ENCODE data around the gene PPP1R16B.

The PPP1R16B gene

DNA sequence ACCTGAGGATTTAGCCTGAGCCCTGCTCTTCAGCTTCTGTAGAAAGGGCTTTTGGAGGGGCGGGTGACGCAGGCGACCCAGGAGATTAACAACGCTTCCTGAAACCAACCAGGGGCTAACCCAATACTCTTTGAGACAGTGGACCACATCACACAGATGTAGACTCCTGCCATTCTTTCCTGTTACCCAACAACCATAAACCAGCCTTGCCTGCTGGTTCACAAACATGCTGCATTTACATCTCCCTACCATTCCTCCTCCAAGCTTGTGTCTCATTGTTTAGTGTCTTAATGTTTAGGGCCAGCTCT, 28.3 kb downstream of the PPP1R16B start:
- Mint-ChIP-seq H3K36me3 (ENCODE audit: insufficient read depth) (peaks cover 50% of the 10 kb centered on the region), H3K4me1 (peaks cover 57% of the 10 kb centered on the region), H3K27ac (ENCODE audit: low read depth) (peak overlapping the region; percentile 80), H3K4me3 (peak overlapping the region; percentile 39), H3K9me3 (no peaks in the 10 kb centered on the region), H3K27me3 (no peaks in the 10 kb centered on the region)
- ATAC-seq (replicated peaks; ENCODE audit: extremely low read depth, poor library complexity, severe bottlenecking) (peak; percentile 78), DNase-seq (ENCODE audit: low spot score in 2 of 2) (peak in 1 of 2 donors; percentile 57)

DNA sequence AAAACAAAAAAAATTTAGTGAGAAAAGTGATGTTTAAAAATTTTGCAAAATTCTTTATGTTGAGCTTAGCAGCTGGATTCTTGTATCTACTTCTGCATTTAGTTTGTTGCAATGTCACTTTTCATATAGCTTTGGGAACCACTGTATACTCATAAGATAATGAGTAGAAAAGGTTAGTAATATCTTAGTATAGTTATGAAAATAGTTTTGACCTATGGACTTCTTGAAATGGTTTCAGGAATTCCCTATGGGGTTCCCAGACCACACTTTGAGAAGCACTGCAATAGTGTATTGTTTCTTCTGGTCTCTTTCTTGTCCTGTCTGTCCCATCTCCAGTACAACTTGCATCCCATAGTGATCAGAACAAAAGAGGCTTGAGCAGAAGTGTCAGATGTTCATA, 29.4 kb downstream of the PPP1R16B start:
- ATAC-seq (replicated peaks; ENCODE audit: extremely low read depth, poor library complexity, severe bottlenecking) (no peak), DNase-seq (ENCODE audit: low spot score in 2 of 2) (no peak)
- H3K4me1 Mint-ChIP-seq = peaks cover 55% of the 10 kb centered on the region
- peaks cover 47% of the 10 kb centered on the region for H3K36me3 Mint-ChIP-seq (ENCODE audit: insufficient read depth)
- H3K4me3 Mint-ChIP-seq = no peak overlapping the region
- H3K27me3 Mint-ChIP-seq = no peaks in the 10 kb centered on the region
- peak overlapping the region; percentile 60 for H3K27ac Mint-ChIP-seq (ENCODE audit: low read depth)
- no peaks in the 10 kb centered on the region for H3K9me3 Mint-ChIP-seq

DNA sequence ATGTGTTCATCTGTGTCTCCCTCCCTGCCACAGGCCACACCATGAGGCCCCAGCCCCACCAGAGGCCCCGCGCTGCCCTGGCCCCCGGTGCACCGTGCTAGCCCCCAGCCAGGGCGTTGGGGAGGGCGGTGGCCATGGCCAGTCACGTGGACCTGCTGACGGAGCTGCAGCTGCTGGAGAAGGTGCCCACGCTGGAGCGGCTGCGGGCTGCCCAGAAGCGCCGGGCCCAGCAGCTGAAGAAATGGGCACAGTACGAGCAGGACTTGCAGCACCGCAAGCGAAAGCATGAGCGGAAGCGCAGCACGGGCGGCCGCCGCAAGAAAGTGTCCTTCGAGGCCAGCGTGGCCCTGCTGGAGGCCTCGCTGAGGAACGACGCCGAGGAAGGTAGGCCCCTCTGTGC, 30.3 kb downstream of the PPP1R16B start:
- H3K36me3 Mint-ChIP-seq (ENCODE audit: insufficient read depth) = peaks cover 51% of the 10 kb centered on the region
- no peak overlapping the region for H3K4me3 Mint-ChIP-seq
- no peaks in the 10 kb centered on the region for H3K27me3 Mint-ChIP-seq
- DNase-seq (ENCODE audit: low spot score in 2 of 2) (no peak), ATAC-seq (replicated peaks; ENCODE audit: extremely low read depth, poor library complexity, severe bottlenecking) (no peak)
- H3K4me1 Mint-ChIP-seq = peaks cover 55% of the 10 kb centered on the region
- H3K27ac Mint-ChIP-seq (ENCODE audit: low read depth) = peak overlapping the region; percentile 57
- no peaks in the 10 kb centered on the region for H3K9me3 Mint-ChIP-seq

DNA sequence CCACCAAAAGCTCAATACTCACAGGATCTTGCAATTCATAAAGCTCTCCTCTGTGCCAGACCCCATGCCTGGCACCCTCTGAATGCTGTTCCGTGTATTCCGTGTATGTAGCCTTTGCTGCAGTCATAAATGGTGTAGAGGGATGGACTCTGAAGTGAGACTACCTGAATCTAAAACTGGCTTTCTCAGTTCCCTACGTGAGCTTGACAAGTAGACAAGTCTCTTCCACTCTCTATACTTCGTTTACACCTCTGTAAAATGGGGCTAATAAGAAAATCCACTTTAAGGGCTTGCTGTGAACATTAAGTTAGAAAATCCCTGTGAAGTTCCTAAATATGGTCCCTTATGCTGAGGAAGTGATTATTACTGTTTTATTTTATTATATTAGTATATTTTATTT, 31.5 kb downstream of the PPP1R16B start:
- Mint-ChIP-seq H3K27me3 (no peaks in the 10 kb centered on the region), H3K4me1 (peaks cover 50% of the 10 kb centered on the region), H3K9me3 (no peaks in the 10 kb centered on the region), H3K36me3 (ENCODE audit: insufficient read depth) (peaks cover 58% of the 10 kb centered on the region), H3K27ac (ENCODE audit: low read depth) (no peak overlapping the region), H3K4me3 (no peak overlapping the region)
- ATAC-seq (replicated peaks; ENCODE audit: extremely low read depth, poor library complexity, severe bottlenecking) = no peak
- no peak for DNase-seq (ENCODE audit: low spot score in 2 of 2)

DNA sequence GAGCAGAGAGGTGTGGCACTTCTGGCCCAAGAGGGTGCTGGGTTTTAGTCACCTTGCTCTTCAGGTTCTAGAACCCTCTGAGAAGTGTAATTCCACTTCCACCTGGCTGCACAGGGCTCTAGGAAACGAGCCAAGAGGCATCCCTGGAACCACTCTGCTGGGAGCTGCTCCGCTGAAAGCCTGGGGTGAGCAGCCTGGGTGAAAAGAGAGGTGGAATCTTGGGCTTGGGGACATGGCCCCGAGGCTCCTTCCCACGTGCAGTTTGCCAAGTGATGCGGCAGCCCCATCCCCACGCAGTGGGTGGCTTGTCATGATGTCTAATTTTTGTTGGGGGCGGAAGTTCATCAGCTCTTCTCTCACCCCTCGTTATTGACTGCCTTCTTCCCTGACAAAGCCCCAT, 32.8 kb downstream of the PPP1R16B start:
- no peaks in the 10 kb centered on the region for H3K9me3 Mint-ChIP-seq
- DNase-seq (ENCODE audit: low spot score in 2 of 2) = no peak
- ATAC-seq (replicated peaks; ENCODE audit: extremely low read depth, poor library complexity, severe bottlenecking) = no peak
- H3K36me3 Mint-ChIP-seq (ENCODE audit: insufficient read depth) = peaks cover 49% of the 10 kb centered on the region
- H3K27ac Mint-ChIP-seq (ENCODE audit: low read depth) = peak overlapping the region; percentile 99
- no peaks in the 10 kb centered on the region for H3K27me3 Mint-ChIP-seq
- no peak overlapping the region for H3K4me3 Mint-ChIP-seq
- peaks cover 48% of the 10 kb centered on the region for H3K4me1 Mint-ChIP-seq

DNA sequence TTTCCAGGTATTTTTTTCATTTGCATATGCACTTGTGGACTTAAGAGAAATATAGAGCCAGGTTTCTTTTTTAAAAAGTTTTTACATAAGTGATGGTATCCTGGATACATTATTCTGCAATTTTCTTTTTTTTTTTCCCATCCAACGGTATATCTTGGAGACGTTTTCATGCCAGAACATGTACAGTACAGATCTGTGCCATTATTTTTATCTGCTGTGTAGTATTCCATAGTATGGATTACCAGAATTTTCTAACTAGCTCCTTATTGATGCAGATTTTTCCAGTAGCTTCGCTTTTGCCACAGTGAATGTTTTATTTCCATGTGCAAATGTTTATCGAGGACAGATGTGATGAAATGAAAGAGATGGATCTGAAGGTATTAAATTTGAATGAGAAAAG, 34.1 kb downstream of the PPP1R16B start:
- DNase-seq (ENCODE audit: low spot score in 2 of 2) (no peak), ATAC-seq (replicated peaks; ENCODE audit: extremely low read depth, poor library complexity, severe bottlenecking) (no peak)
- H3K4me1 Mint-ChIP-seq = peaks cover 43% of the 10 kb centered on the region
- H3K36me3 Mint-ChIP-seq (ENCODE audit: insufficient read depth) = peaks cover 47% of the 10 kb centered on the region
- no peaks in the 10 kb centered on the region for H3K9me3 Mint-ChIP-seq
- peak overlapping the region; percentile 99 for H3K27ac Mint-ChIP-seq (ENCODE audit: low read depth)
- peak overlapping the region; percentile 78 for H3K4me3 Mint-ChIP-seq
- no peaks in the 10 kb centered on the region for H3K27me3 Mint-ChIP-seq

DNA sequence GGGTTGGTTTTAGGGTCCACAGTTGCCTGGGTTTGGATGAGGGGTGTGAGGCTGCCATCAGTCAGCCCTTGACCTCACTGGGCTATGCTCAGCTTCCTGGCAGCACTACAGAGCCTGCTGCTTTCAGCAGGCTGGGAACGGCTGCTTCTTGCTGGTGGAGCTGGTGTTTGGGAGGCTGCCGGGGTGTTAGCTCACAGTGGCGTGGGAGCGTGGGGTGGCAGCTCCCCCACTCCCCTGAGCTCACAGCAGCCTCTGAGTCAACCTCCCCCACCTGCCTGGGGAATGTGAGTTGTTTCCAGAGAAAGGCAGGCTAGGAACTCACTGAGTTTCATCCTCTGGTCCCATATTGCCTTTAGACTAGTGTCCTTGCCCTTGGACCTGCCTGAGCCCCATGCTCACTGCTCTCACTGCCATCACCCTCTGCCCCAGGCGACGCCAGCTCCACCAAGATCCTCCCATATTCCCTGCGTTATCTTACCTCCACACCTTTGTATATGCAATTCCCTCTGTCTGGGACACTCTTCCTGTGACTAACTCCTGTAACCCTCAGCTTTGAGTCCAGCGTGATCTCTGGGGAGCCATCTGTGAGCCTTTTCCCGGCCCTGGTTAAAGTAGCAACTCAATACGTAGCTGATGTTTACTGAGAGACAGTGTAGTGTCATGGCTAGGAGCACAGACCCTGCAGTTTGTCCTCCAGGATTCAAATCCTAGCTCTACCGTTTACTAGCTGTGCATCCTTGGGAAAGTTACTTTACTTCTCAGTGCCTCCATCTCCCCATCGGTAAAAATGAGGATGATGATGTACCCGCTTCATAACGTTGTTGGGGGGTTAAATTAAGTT, 34.8 kb downstream of the PPP1R16B start:
- Mint-ChIP-seq H3K27ac (ENCODE audit: low read depth) (peak overlapping the region; percentile 99), H3K4me3 (peak overlapping the region; percentile 78), H3K4me1 (peaks cover 50% of the 10 kb centered on the region), H3K9me3 (no peaks in the 10 kb centered on the region), H3K36me3 (ENCODE audit: insufficient read depth) (peaks cover 49% of the 10 kb centered on the region), H3K27me3 (no peaks in the 10 kb centered on the region)
- peak; percentile 50 for ATAC-seq (replicated peaks; ENCODE audit: extremely low read depth, poor library complexity, severe bottlenecking)
- DNase-seq (ENCODE audit: low spot score in 2 of 2) = peak; percentile 30 to 54

DNA sequence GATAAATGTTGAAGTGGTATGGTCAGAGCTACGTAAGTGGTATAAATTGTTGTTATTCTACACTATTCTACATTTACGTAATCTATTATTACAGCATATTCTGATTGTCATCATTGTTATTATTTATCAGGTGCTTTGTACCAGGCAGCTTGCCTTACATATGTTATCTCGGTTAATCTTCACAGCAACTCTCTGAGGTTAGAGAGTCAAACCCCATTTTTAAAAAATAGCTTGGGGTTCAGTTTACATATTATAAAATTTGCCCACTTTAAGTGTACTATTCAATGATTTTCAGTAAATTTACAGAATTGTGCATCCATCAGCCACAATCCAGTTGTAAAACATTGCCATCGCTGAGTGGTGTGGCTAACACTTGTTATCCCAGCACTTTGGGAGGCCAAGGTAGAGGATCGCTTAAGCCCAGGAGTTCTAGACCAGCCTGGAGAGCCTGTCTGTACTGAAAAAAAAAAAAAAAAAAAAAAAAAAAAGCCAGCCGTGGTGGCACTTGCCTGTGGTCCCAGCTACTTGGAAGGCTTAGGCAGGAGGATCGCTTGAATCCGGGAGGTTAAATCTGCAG, 35.5 kb downstream of the PPP1R16B start:
- ATAC-seq (replicated peaks; ENCODE audit: extremely low read depth, poor library complexity, severe bottlenecking) = peak; percentile 89
- H3K27me3 Mint-ChIP-seq = no peaks in the 10 kb centered on the region
- H3K36me3 Mint-ChIP-seq (ENCODE audit: insufficient read depth) = peaks cover 50% of the 10 kb centered on the region
- H3K9me3 Mint-ChIP-seq = no peaks in the 10 kb centered on the region
- peak; percentile 26 to 64 for DNase-seq (ENCODE audit: low spot score in 2 of 2)
- H3K4me1 Mint-ChIP-seq = peaks cover 57% of the 10 kb centered on the region
- H3K27ac Mint-ChIP-seq (ENCODE audit: low read depth) = peak overlapping the region; percentile 99
- peak overlapping the region; percentile 78 for H3K4me3 Mint-ChIP-seq

DNA sequence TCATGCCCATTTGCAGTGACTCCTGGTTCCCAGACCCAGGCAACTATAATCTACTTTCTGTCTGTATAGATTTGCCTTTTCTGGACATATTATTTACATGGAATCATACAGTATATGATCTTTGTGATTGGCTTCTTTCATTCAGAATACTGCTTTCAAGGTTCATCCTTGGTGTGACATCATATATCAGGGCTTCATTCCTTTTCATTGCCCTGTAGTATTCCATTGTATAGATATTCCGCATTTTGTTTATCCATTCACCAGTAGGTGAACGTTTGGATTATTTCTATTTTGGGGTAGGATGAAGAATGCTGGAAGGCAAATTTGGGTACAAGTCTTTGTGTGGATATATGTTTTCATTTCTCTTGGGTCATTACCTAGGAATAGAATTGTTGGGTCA, 36.1 kb downstream of the PPP1R16B start:
- no peak for DNase-seq (ENCODE audit: low spot score in 2 of 2)
- no peak for ATAC-seq (replicated peaks; ENCODE audit: extremely low read depth, poor library complexity, severe bottlenecking)
- H3K27me3 Mint-ChIP-seq = no peaks in the 10 kb centered on the region
- peaks cover 60% of the 10 kb centered on the region for H3K4me1 Mint-ChIP-seq
- peaks cover 46% of the 10 kb centered on the region for H3K36me3 Mint-ChIP-seq (ENCODE audit: insufficient read depth)
- no peaks in the 10 kb centered on the region for H3K9me3 Mint-ChIP-seq
- H3K4me3 Mint-ChIP-seq = peak overlapping the region; percentile 78
- H3K27ac Mint-ChIP-seq (ENCODE audit: low read depth) = peak overlapping the region; percentile 99

DNA sequence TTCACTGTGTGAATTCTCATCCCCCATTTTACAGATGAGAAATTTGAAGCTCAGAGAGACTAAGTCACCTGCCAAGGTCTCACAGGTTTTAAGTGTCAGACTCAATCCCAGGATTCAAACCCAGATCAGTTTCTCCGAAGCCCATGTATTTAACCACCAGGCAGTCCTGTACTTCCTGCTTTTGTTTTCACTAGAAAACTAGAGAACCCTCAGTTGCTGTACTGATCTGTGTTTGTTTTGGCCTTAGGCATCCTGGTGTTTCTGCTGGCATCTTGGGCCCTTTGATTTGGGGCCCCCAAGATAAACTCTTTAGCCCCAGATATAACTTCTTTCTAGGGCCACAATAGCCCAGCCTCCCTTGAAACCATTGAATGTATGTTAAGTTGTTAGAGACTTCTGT, 36.5 kb downstream of the PPP1R16B start:
- ATAC-seq (replicated peaks; ENCODE audit: extremely low read depth, poor library complexity, severe bottlenecking) (no peak), DNase-seq (ENCODE audit: low spot score in 2 of 2) (no peak)
- Mint-ChIP-seq H3K9me3 (no peaks in the 10 kb centered on the region), H3K4me3 (peak overlapping the region; percentile 78), H3K4me1 (peaks cover 58% of the 10 kb centered on the region), H3K27me3 (no peaks in the 10 kb centered on the region), H3K27ac (ENCODE audit: low read depth) (peak overlapping the region; percentile 99), H3K36me3 (ENCODE audit: insufficient read depth) (peaks cover 41% of the 10 kb centered on the region)

DNA sequence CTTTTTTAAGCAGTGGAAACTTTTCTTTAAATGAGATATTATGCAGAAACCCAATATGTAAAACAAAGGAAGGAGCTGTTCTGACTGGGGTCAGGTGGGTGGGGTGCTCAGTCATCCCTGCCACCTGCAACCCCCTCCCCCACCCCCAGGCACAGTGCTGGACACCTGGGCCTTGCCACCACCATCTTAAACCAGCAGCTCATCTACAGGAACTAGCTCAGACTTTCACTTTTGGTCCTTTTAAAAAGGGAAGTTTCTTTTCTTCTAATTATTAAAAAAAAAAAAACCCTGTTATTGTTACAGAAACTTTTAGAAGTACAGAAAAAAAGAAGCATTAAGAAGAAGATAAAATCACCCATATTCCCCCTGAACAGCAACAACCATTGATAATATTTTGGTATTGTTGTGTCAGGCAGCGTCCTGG, 37.1 kb downstream of the PPP1R16B start:
- Mint-ChIP-seq H3K27ac (ENCODE audit: low read depth) (peak overlapping the region; percentile 99), H3K4me1 (peaks cover 63% of the 10 kb centered on the region), H3K27me3 (no peaks in the 10 kb centered on the region), H3K4me3 (peak overlapping the region; percentile 78), H3K36me3 (ENCODE audit: insufficient read depth) (peaks cover 41% of the 10 kb centered on the region), H3K9me3 (no peaks in the 10 kb centered on the region)
- ATAC-seq (replicated peaks; ENCODE audit: extremely low read depth, poor library complexity, severe bottlenecking) (no peak), DNase-seq (ENCODE audit: low spot score in 2 of 2) (no peak)

DNA sequence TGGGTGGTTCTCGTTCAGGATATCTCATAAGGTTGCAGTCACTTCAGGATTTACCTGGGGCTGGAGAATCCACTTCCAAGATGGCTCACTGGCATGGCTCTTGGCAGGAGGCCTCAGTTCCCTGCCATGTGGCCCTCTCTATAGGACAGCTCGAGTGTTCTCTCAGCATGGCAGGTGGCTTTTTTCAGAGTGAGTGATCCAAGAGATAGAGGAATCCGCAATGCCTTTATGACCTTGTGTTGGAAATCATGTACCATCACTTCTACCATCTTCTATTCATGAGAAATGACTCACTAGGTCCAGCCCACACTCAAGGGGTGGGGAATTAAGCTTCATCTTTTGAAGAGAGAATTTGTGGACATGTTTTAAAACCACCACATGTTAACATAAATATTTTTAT, 37.8 kb downstream of the PPP1R16B start:
- Mint-ChIP-seq H3K36me3 (ENCODE audit: insufficient read depth) (peaks cover 36% of the 10 kb centered on the region), H3K27me3 (no peaks in the 10 kb centered on the region), H3K27ac (ENCODE audit: low read depth) (peak overlapping the region; percentile 99), H3K4me3 (no peak overlapping the region), H3K9me3 (no peaks in the 10 kb centered on the region), H3K4me1 (peaks cover 69% of the 10 kb centered on the region)
- no peak for ATAC-seq (replicated peaks; ENCODE audit: extremely low read depth, poor library complexity, severe bottlenecking)
- no peak for DNase-seq (ENCODE audit: low spot score in 2 of 2)

DNA sequence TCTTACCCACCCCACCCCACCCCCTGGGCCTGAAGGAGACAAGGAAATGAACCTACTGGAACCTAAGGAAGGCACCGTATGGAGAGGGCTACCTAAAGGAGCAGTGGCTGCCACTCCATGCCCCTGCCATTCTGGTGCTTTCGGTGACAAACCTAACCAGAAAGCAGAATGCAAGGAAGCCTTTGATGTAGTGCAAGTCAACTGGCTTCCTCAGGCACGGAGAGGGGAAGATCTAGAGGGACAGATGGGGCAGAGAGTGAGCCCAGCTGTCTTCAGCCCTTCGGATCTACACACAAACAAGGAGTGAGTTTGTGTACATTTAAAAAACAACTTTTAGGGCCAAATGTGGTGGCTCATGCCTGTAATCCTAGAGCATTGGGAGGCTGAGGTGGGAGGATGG, 39.5 kb downstream of the PPP1R16B start:
- H3K27me3 Mint-ChIP-seq = no peaks in the 10 kb centered on the region
- peaks cover 74% of the 10 kb centered on the region for H3K4me1 Mint-ChIP-seq
- H3K9me3 Mint-ChIP-seq = no peaks in the 10 kb centered on the region
- peak overlapping the region; percentile 99 for H3K27ac Mint-ChIP-seq (ENCODE audit: low read depth)
- H3K36me3 Mint-ChIP-seq (ENCODE audit: insufficient read depth) = peaks cover 28% of the 10 kb centered on the region
- peak overlapping the region; percentile 46 for H3K4me3 Mint-ChIP-seq
- DNase-seq (ENCODE audit: low spot score in 2 of 2) (no peak), ATAC-seq (replicated peaks; ENCODE audit: extremely low read depth, poor library complexity, severe bottlenecking) (no peak)
